Spleen (tissue), 7 donors: ENCODE measurements around the gene IMMP2L.

Experiments used
- POLR2A ChIP-seq, 3 donors: fragments of 450-650 bp; IDR thresholded peaks; one replicate each; pipeline ENCODE4 v1.5.1; 2017; ENCODE audit warnings: antibody characterized with exemption in 3 of 3, mild to moderate bottlenecking in 1 of 3
- POLR2AphosphoS5 ChIP-seq, 3 donors: sonication (generic); formaldehyde crosslinking; IDR thresholded peaks; one replicate each; pipeline ENCODE4 v1.5.1; 2017; ENCODE audit warnings: antibody characterized with exemption in 3 of 3
- TF ChIP-seq, protein P1 (sequence below), 11 experiments: fragments of 200-600 bp in 7 of 11; fragments of 450-650 bp in 4 of 11; sonication (generic) in 4 of 11; IDR thresholded peaks in 8 of 11; conservative IDR thresholded peaks in 3 of 11; 1 replicate in 7 of 11; 2 replicates in 4 of 11; pipeline versions ENCODE4 v1.4.0 to v1.8.0; 2016 to 2021; ENCODE audit warnings: antibody characterized with exemption in 11 of 11, inconsistent platforms in 4 of 11, mild to moderate bottlenecking in 1 of 11
- donor health status: DM: no; HTN: no; CAD: no; lungs with moderate emphysema.
- donor health status: DM: no; HTN: no; CAD: no.
- donor health status: DM: no; HTN: no; CAD: no.

GRCh38 chr7:110894111-110894510 is 668.2 kb downstream of the IMMP2L start:
- TF ChIP-seq, protein P1, sequence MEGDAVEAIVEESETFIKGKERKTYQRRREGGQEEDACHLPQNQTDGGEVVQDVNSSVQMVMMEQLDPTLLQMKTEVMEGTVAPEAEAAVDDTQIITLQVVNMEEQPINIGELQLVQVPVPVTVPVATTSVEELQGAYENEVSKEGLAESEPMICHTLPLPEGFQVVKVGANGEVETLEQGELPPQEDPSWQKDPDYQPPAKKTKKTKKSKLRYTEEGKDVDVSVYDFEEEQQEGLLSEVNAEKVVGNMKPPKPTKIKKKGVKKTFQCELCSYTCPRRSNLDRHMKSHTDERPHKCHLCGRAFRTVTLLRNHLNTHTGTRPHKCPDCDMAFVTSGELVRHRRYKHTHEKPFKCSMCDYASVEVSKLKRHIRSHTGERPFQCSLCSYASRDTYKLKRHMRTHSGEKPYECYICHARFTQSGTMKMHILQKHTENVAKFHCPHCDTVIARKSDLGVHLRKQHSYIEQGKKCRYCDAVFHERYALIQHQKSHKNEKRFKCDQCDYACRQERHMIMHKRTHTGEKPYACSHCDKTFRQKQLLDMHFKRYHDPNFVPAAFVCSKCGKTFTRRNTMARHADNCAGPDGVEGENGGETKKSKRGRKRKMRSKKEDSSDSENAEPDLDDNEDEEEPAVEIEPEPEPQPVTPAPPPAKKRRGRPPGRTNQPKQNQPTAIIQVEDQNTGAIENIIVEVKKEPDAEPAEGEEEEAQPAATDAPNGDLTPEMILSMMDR (IDR thresholded peaks at IDR 0.05 in 8 of 11, conservative IDR thresholded peaks at IDR 0.05 in 3 of 11): no peak
- TF ChIP-seq POLR2AphosphoS5 (IDR thresholded peaks at IDR 0.05): no peak
- no peak for TF ChIP-seq POLR2A (IDR thresholded peaks at IDR 0.05)
